Liver (tissue), 3 donors: ENCODE results near the gene SYNPO.

Experiments used
- RAD21 ChIP-seq, 2 donors: IDR thresholded peaks; 2 replicates each; pipeline ENCODE4 v1.6.1; 2016; ENCODE audit warnings: antibody characterized with exemption in 2 of 2, mild to moderate bottlenecking in 2 of 2
- TAF1 ChIP-seq: conservative IDR thresholded peaks from 2 replicates; pipeline ENCODE4 v1.6.1; 2016; ENCODE audit warnings: antibody characterized with exemption, mild to moderate bottlenecking
- YY1 ChIP-seq: IDR thresholded peaks from 2 replicates; pipeline ENCODE4 v1.6.1; 2016; ENCODE audit warnings: antibody characterized with exemption, mild to moderate bottlenecking
- TF ChIP-seq, protein P1 (sequence below): fragments of 150-350 bp; IDR thresholded peaks from 2 replicates; pipeline ENCODE4 v1.5.1; 2017; ENCODE audit warnings: improper control_type of control experiment, low read depth, low read length; ENCODE audit not compliant: missing input control
- TF ChIP-seq, protein P2 (sequence below): IDR thresholded peaks from 2 replicates; pipeline ENCODE4 v1.6.1; 2016; ENCODE audit warnings: antibody characterized with exemption
- donor health status: healthy.
- donor health status: healthy.

DNA sequence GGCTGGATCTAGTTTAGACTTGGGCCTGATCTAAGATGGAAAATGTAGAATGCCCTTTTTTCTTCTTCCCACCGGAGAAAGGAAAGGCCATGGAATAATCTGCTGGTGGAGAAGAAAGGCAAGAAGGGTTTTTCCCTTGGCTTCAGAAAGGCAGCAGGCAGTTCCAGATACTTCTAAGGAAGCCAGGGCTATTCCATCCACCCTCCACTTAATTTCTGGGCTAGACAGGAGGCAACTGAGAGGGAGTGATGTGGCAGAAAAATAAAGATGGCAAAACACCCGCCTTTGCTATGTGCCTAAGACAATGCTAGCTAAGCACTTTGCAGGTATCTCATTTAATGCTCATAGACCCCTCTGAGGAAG lies 30.5 kb downstream of the SYNPO start:
- TF ChIP-seq TAF1, result no peak
- TF ChIP-seq, protein P1, sequence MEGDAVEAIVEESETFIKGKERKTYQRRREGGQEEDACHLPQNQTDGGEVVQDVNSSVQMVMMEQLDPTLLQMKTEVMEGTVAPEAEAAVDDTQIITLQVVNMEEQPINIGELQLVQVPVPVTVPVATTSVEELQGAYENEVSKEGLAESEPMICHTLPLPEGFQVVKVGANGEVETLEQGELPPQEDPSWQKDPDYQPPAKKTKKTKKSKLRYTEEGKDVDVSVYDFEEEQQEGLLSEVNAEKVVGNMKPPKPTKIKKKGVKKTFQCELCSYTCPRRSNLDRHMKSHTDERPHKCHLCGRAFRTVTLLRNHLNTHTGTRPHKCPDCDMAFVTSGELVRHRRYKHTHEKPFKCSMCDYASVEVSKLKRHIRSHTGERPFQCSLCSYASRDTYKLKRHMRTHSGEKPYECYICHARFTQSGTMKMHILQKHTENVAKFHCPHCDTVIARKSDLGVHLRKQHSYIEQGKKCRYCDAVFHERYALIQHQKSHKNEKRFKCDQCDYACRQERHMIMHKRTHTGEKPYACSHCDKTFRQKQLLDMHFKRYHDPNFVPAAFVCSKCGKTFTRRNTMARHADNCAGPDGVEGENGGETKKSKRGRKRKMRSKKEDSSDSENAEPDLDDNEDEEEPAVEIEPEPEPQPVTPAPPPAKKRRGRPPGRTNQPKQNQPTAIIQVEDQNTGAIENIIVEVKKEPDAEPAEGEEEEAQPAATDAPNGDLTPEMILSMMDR, result no peak
- TF ChIP-seq YY1, result no peak
- TF ChIP-seq, protein P2, sequence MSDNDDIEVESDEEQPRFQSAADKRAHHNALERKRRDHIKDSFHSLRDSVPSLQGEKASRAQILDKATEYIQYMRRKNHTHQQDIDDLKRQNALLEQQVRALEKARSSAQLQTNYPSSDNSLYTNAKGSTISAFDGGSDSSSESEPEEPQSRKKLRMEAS, result no peak
- no peak for TF ChIP-seq RAD21 (IDR thresholded peaks at IDR 0.05)
